NCI-H345 treated with DMSO at 0.1 percent for 48 hours (cell line): ENCODE results near the gene ARFRP1.
A peak's percentile ranks its signal among the peaks of the same experiment; 100 is the strongest.

ENCODE experiments used
- DNase-seq: peaks from one replicate; lab custom pipeline; 2025; ENCODE audit not compliant: unreplicated experiment; lab: John Stamatoyannopoulos, UW

ARFRP1 gene

GRCh38 chr20:63707558-63708300, at the start of gene ARFRP1, which contains the start of gene ZGPAT:
ARFRP1 (minus strand) TSS chr20:63707976; CDS start chr20:63707091, 885 bp downstream.
ZGPAT (plus strand) TSS chr20:63708039; CDS start chr20:63708581, 542 bp downstream.
- peak; percentile 89 for DNase-seq

DNA sequence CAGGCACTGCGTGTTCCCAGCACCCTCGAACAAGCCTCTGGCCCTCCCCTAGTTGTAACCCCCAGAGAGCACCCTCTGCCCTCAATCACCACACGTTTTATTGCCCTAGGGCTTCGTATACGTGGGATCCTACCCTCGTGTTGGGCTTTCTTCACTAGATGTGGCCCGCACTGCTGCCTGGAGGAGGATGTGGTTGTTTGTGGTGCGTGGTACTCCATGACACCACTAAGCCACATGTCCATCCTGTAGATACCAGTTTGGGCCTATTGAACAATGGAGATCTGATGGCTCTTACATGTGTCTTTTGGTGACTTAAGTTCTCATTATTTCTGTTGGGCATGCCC, 48.8 kb upstream of the ARFRP1 start:
- no peak for DNase-seq

DNA sequence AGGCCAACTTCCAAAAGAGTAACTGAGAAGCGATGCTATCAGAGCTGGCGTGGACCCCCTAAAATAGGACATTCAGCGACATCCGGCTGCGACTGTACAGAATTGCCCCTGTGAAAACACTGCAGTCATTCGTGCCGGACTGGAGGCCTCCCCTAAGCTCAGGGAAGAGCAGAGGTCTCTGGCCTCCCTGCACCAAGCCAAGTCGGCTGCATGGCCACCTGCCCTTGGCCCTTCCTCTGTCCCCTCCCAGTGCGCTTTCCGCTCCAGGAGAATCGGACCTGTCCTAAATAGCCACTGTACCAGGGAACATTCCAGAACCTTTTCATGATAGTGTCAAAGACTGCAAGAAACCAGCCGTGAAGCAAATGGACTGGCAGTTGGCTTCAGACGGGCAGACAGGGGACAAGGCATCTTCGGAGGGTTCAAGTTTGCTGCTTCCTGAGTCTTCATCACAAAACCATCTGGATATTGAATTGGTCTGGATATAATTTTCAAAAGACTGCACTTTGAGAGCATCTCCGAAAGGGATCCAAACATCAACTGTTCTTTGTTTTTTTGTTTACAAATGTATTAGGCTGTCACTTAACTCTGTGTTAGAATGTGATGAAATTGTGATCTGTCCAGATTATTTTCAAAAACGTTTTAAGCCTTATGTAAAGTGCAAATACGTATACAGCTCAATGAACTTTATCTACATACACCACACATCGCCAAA, 48.3 kb upstream of the ARFRP1 start:
- no peak for DNase-seq

- DNase-seq: no peak
These were observed 46.2 kb upstream of the ARFRP1 start for GRCh38 chr20:63754008-63754407.

DNA sequence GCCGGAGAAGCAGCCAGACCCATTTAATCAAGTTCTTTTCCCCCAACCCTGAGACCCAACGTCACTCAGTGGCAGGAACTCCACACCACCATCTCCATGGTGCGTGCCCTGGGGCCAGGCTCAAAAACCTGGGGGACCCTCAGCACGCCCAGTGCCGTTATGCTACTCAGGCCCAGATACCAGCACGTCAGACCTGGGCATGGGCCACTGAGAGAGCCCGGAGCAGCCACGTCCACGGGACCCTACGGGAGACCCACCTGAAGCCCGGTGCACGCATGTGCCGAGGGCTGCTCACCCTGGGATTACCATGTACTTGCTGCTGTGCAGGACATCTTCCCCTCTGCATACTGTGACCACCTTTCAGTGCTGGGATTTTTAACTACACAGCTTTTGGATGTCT, 45.6 kb upstream of the ARFRP1 start:
- DNase-seq: no peak

DNA sequence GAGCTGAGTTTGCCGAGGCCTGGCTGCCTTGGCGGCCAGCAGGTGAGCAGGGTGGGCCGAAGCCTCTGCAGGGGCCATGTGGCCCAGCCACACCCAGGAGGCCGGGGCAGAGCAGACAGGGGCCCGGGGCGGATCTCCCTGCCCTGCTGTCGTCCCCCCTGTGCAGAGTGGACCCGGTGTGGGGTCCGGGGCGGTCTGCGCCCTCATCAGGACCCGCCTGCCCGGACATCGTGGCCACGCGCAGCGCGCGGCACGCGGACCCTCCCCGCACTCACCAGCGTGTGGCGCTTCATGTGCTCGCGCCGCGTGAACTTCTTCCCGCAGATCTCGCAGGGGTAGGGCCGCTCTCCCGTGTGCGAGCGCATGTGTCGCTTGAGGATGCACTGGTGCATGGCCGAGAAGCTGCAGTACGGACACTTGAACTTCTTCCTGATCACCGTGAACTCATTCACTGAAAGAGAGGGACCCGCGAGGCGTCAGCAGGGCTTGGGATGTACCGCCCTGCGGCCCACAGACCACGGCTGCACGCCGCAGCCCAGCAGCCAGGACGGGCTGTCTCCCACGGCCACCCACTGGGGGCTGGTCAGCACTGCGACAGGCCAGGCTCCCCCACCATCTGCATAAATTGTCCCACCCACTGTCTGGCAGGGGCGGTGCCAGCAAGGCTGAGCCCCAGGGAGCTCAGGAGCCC, 44.8 kb upstream of the ARFRP1 start:
- DNase-seq: no peak

DNA sequence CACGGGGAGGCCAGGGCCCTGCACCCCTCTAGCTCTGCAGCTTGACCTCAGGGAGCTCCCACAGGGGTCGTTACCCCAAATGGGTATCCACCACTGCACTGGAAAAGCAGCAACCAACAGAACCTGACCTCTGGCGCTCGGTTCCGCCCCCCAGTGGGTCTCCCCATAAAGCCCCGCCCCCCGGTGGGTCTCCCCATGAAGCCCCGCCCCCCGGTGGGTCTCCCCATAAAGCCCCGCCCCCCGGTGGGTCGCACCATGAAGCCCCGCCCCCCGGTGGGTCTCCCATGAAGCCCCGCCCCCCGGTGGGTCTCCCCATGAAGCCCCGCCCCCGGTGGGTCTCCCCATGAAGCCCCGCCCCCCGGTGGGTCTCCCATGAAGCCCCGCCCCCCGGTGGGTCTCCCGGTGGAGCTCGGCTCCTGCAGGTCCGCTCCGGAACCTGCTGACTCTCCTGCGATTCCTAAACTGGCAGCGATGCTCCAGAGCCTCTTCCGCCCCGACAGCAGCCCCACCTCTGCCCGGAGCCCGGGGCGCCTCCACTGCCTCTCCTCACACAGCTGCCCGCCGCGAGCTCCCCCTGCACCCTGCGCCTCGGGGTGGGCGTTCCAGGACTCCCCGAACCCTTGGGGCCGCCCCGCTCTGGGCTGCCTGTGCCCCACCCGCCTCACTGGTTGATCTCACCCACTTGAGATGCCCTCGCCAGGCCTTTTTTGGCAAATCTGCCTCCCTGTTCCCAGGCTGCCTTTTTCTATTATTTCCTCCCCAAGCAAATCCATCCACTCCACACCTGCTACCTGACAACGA, 43.9 kb upstream of the ARFRP1 start:
- no peak for DNase-seq

DNA sequence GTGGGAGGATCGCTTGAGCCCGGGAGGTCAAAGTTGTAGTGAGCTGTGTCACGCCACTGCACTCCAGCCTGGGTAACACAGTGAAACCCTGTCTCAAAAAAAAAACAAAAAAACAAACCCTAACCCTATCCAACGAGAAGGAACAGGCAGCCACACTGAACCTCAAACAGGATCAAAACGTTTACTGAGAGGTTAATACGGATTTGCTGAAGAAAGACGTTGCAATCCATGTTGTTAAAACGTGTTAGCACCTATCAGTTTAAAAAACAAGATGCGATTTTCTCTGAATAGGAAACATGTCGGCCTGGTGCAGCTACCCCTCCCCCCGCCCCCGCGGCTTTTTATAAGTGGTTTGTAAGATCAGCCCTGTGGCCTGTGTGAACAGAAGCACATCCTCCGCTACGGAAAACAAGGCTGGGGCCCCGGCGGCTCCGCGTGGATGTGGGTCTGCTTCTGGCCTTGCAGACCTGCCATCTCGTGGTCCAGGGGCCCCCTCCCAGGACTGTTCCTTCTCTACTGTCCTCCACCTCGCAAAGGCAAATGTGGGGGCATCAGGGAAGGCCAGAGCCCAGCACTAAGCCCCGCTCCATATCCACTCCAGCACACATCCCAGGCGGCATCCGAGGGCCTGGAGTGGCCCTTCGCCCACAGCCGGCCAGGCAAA, 43.2 kb upstream of the ARFRP1 start:
- DNase-seq: no peak

DNA sequence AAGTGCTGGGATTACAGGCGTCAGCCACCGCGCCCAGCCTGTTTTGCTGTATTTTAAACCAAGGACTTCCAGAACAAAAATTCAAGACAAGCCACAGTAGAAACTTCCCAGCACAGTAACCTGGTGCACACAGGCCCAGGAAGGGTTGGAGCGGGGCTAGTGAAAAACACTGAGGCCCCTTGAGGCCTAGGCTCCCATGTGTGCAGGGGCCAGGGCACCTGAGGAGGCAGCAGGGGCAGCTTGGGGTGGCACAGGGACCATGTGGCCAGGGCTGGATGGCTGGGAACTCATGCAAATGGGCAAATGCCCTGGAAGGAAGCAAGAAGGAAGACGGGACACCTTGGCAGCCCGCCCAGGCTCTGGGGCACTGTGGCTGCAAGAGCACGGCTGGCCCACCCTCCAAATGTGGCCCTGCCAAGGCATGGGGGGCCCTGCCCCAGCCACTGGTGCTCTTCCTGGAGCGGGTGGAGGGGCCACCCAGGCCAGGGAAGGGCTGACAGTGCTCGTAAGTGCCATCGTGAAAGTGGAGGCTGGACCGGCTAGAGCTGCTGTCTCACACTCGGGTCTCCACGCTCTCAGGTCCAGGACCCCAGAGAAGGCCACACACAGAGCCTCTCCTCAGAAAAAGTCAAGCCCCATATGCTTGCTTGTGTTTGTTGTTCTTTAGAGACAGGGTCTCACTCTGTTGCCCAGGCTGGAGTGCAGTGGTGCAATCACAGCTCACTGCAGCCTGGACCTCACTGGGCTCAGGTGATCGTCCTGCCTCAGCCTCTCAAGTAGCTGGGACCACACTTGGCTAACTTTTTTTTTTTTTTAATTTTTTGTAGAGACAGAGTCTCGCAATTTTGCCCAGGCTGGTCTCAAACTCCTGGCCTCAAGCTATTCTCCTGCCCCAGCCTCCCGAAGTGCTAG, 42.1 kb upstream of the ARFRP1 start:
- DNase-seq: no peak

- no peak for DNase-seq
These were observed 41.1 kb upstream of the ARFRP1 start for GRCh38 chr20:63748934-63749270.

GRCh38 chr20:63748070-63748933, 40.5 kb upstream of the ARFRP1 start:
- DNase-seq: no peak

DNA sequence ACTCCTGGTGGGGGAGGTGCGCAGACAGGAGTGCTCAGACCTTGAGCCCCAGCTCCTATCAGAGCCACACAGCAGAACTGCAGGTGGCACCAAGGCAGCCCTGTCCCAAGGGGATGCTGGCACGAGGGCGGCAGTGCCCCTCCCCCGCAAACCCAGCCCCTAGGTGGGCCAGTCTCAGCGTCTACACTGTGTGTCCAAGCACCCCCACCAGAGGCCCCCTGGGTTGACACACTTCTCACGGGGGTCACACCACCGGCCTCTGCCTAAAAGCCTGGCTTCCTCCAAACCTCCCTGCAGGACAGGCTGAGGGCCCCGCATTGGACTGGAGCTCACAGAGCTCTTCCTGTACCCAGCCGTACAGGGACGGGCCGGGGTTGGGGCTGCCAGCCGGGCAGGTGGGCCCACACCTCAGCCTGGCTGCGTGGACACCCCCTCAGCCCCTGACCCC, 39.9 kb upstream of the ARFRP1 start:
- DNase-seq: no peak

DNA sequence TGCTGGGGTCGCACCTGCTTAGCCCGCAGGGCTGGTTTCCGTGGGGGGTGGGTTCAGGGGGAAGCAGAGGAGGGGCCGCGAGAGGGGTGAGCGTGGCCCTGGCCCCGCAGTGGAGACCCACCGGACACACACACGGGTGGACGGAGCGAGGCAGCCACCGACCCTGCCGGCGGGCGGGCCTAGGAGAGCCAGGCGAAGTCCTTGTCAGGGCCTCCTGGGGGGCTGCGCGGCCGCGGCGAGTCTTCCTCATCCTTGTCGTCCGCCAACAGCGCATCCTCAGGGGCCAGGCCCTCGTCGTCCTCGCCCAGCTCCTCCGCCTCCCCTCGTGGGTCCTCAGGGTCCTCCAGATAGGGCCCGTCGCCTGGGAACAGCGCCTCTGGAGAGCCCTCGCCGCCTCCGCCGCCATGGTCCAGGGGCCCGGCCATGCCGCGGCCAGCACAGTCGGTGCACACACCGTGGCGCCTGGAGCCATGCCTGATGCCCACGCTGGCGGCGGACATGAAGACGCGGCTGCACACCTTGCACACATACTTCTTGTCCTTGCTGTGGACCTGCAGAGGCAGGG, 39.1 kb upstream of the ARFRP1 start:
- no peak for DNase-seq

GRCh38 chr20:63745961-63746731, 38.4 kb upstream of the ARFRP1 start:
- no peak for DNase-seq

DNA sequence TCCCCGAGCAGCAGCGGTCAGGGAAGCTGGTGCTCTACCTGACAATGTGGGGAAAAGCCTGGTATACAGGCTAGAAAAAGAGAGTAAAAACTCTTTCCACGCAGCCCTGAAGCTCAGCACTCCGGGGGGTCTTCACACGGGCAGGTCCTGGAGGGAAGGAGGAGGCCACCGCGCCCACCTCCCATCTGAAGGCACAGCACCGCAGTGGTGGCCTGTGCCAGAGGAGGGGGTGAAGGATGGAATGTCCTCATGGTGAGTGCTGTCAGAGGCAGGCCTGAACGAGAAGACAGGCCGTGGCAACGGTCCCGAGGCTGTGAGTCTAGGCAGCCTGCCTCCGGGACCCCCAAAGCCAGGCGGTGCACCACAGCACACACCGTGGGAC, 37.6 kb upstream of the ARFRP1 start:
- DNase-seq: no peak

- no peak for DNase-seq
These were observed 37.0 kb upstream of the ARFRP1 start for GRCh38 chr20:63744574-63745423.

- DNase-seq: no peak
These were observed 36.4 kb upstream of the ARFRP1 start for GRCh38 chr20:63744158-63744557.
